ENCODE measurements around the gene ATP8A2.
A peak's percentile ranks its signal among the peaks of the same experiment; 100 is the strongest.

Gene ATP8A2

GRCh38 chr13:25347151-25347550 lies 24.6 kb upstream of the ATP8A2 start:
- Histone ChIP-seq H3K36me3 (replicated peaks; ENCODE audit: insufficient read depth, low read length) (no peaks in the 10 kb centered on the region), H3K4me2 (ENCODE audit: low read depth, low read length) (no peak overlapping the region), H3K4me1 (ENCODE audit: low read length) (no peaks in the 10 kb centered on the region), H3K9ac (ENCODE audit: low read length) (no peak overlapping the region), H3K79me2 (ENCODE audit: low read length) (no peaks in the 10 kb centered on the region), H2AFZ (ENCODE audit: low read length) (no peak overlapping the region), H3K4me3 (ENCODE audit: low read length) (no peak overlapping the region), H3K9me3 (replicated peaks; ENCODE audit: insufficient read depth, low read length) (no peaks in the 10 kb centered on the region), H4K20me1 (ENCODE audit: insufficient read depth, low read length) (no peaks in the 10 kb centered on the region), H3K27ac (ENCODE audit: low read length) (no peak overlapping the region), H3K9me2 (replicated peaks; ENCODE audit: insufficient read depth, low read length) (no peaks in the 10 kb centered on the region), H3F3A (ENCODE audit: insufficient read depth, low read length) (no peaks in the 10 kb centered on the region), H3K27me3 (replicated peaks; ENCODE audit: insufficient read depth, low read length) (no peaks in the 10 kb centered on the region)
- DNase-seq, result no peak
- TF ChIP-seq EZH2 (optimal IDR thresholded peaks at IDR 0.05; ENCODE audit: low read depth, low read length) (no peak), CTCF (IDR thresholded peaks at IDR 0.05; ENCODE audit: low read length) (no peak), EZH2phosphoT487 (IDR thresholded peaks at IDR 0.05; ENCODE audit: low read length) (no peak)

GRCh38 chr13:25351404-25351803 lies 20.4 kb upstream of the ATP8A2 start:
- DNase-seq, result no peak
- H3K4me3 ChIP-seq (ENCODE audit: low read length), result no peak overlapping the region
- no peak overlapping the region for H3K9ac ChIP-seq (ENCODE audit: low read length)
- H2AFZ ChIP-seq (ENCODE audit: low read length), result no peak overlapping the region
- H3K27me3 ChIP-seq (replicated peaks; ENCODE audit: insufficient read depth, low read length), result no peaks in the 10 kb centered on the region
- H3K27ac ChIP-seq (ENCODE audit: low read length), result no peak overlapping the region
- no peak overlapping the region for H3K4me2 ChIP-seq (ENCODE audit: low read depth, low read length)
- no peaks in the 10 kb centered on the region for H3F3A ChIP-seq (ENCODE audit: insufficient read depth, low read length)
- no peaks in the 10 kb centered on the region for H3K4me1 ChIP-seq (ENCODE audit: low read length)
- no peaks in the 10 kb centered on the region for H4K20me1 ChIP-seq (ENCODE audit: insufficient read depth, low read length)
- H3K9me3 ChIP-seq (replicated peaks; ENCODE audit: insufficient read depth, low read length), result no peaks in the 10 kb centered on the region
- H3K79me2 ChIP-seq (ENCODE audit: low read length), result no peaks in the 10 kb centered on the region
- TF ChIP-seq EZH2 (optimal IDR thresholded peaks at IDR 0.05; ENCODE audit: low read depth, low read length), result no peak
- TF ChIP-seq CTCF (IDR thresholded peaks at IDR 0.05; ENCODE audit: low read length), result no peak
- no peak for TF ChIP-seq EZH2phosphoT487 (IDR thresholded peaks at IDR 0.05; ENCODE audit: low read length)
- no peaks in the 10 kb centered on the region for H3K9me2 ChIP-seq (replicated peaks; ENCODE audit: insufficient read depth, low read length)
- no peaks in the 10 kb centered on the region for H3K36me3 ChIP-seq (replicated peaks; ENCODE audit: insufficient read depth, low read length)

- DNase-seq, result peak; percentile 8
- H2AFZ ChIP-seq (ENCODE audit: low read length), result no peak overlapping the region
These were observed 19.5 kb upstream of the ATP8A2 start for GRCh38 chr13:25352230-25352629.

More at GRCh38 chr13:25352230-25352629, 19.5 kb upstream of the ATP8A2 start:
- Histone ChIP-seq H3K9ac (ENCODE audit: low read length) (no peak overlapping the region), H3K79me2 (ENCODE audit: low read length) (no peaks in the 10 kb centered on the region), H3K36me3 (replicated peaks; ENCODE audit: insufficient read depth, low read length) (no peaks in the 10 kb centered on the region), H3K4me3 (ENCODE audit: low read length) (no peak overlapping the region), H3F3A (ENCODE audit: insufficient read depth, low read length) (no peaks in the 10 kb centered on the region), H3K4me2 (ENCODE audit: low read depth, low read length) (no peak overlapping the region), H3K9me3 (replicated peaks; ENCODE audit: insufficient read depth, low read length) (no peaks in the 10 kb centered on the region), H3K4me1 (ENCODE audit: low read length) (no peaks in the 10 kb centered on the region), H3K27ac (ENCODE audit: low read length) (no peak overlapping the region), H3K27me3 (replicated peaks; ENCODE audit: insufficient read depth, low read length) (no peaks in the 10 kb centered on the region), H4K20me1 (ENCODE audit: insufficient read depth, low read length) (no peaks in the 10 kb centered on the region), H3K9me2 (replicated peaks; ENCODE audit: insufficient read depth, low read length) (no peaks in the 10 kb centered on the region)
- no peak for TF ChIP-seq CTCF (IDR thresholded peaks at IDR 0.05; ENCODE audit: low read length)
- no peak for TF ChIP-seq EZH2phosphoT487 (IDR thresholded peaks at IDR 0.05; ENCODE audit: low read length)

All from MM.1S (cell line).